Endothelial cell of umbilical vein (primary cell): ENCODE measurements around the gene AGAP3.

Experiments
- FOS ChIP-seq: IDR thresholded peaks from 2 replicates; pipeline ENCODE4 v1.6.1; 2011; ENCODE audit warnings: mild to moderate bottlenecking, low read length, moderate library complexity, borderline replicate concordance; ENCODE audit not compliant: insufficient read depth
- POLR2A ChIP-seq: IDR thresholded peaks from 2 replicates; pipeline ENCODE4 v1.6.1; 2012; ENCODE audit warnings: low read depth, mild to moderate bottlenecking, control low read depth, low read length
- TF ChIP-seq, protein P1 (sequence below), 2 donors: IDR thresholded peaks; 1 replicate in 1 of 2; 2 replicates in 1 of 2; pipeline ENCODE4 v1.5.1; 2011; ENCODE audit warnings: low read length in 2 of 2, mild to moderate bottlenecking in 2 of 2, moderate library complexity in 2 of 2, control low read depth in 1 of 2, inconsistent platforms in 1 of 2, low read depth in 1 of 2; ENCODE audit not compliant: insufficient read depth in 1 of 2; ENCODE audit errors: extremely low read depth in 1 of 2

DNA sequence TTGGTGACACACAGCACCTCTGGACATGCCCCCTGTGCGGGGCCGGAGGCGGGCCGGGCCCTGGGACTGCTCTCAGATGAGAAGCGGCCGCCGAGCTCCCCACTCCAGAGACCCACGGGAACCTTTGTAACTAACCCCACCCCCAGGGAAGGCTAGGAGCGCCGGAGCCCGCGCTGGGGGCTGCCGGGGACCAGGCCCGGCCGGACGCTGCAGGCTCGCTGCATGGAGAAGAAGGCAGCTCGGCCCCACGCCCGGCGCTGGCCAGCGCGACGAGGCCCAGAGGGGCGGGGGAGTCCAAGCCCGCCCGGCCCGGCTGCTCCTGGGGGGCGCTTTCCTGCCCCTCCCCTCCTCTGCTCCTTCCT is 36.5 kb downstream of the AGAP3 start:
- TF ChIP-seq POLR2A (no peak), FOS (no peak)
- TF ChIP-seq, protein P1, sequence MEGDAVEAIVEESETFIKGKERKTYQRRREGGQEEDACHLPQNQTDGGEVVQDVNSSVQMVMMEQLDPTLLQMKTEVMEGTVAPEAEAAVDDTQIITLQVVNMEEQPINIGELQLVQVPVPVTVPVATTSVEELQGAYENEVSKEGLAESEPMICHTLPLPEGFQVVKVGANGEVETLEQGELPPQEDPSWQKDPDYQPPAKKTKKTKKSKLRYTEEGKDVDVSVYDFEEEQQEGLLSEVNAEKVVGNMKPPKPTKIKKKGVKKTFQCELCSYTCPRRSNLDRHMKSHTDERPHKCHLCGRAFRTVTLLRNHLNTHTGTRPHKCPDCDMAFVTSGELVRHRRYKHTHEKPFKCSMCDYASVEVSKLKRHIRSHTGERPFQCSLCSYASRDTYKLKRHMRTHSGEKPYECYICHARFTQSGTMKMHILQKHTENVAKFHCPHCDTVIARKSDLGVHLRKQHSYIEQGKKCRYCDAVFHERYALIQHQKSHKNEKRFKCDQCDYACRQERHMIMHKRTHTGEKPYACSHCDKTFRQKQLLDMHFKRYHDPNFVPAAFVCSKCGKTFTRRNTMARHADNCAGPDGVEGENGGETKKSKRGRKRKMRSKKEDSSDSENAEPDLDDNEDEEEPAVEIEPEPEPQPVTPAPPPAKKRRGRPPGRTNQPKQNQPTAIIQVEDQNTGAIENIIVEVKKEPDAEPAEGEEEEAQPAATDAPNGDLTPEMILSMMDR (IDR thresholded peaks at IDR 0.05; ENCODE audit: extremely low read depth in 1 of 2, insufficient read depth in 1 of 2, low read depth in 1 of 2, low read length in 2 of 2): no peak
